22Rv1 (cell line): ENCODE measurements around the gene MLST8.

Experiments used
- ZFX ChIP-seq: fragments of 450-650 bp; IDR thresholded peaks from 2 replicates; pipeline ENCODE4 v1.6.1; 2017; ENCODE audit warnings: antibody characterized with exemption, borderline replicate concordance
- TF ChIP-seq, protein P1 (sequence below): fragments of 450-650 bp; IDR thresholded peaks from 2 replicates; pipeline ENCODE4 v1.5.1; 2017; ENCODE audit warnings: mild to moderate bottlenecking

DNA sequence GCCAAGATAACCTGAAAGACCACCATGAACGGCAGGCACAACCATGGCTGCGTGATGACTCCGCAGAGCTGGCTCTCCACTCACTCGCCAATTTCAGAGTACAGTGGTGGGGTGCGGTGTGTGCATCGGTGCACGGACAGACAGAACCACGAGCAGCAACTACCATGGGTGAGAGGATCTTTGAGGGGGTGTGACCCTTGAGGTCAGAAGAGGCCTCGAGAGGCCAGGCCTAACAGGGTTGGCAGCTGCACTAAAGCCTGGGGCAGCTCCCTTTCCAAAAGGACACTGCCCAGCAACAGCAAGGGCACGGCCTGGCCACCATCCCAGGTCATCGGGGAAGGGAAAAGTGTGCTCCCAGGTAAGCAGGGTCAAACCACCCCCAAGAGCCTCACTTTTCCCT lies 48.0 kb downstream of the MLST8 start:
- TF ChIP-seq, protein P1, sequence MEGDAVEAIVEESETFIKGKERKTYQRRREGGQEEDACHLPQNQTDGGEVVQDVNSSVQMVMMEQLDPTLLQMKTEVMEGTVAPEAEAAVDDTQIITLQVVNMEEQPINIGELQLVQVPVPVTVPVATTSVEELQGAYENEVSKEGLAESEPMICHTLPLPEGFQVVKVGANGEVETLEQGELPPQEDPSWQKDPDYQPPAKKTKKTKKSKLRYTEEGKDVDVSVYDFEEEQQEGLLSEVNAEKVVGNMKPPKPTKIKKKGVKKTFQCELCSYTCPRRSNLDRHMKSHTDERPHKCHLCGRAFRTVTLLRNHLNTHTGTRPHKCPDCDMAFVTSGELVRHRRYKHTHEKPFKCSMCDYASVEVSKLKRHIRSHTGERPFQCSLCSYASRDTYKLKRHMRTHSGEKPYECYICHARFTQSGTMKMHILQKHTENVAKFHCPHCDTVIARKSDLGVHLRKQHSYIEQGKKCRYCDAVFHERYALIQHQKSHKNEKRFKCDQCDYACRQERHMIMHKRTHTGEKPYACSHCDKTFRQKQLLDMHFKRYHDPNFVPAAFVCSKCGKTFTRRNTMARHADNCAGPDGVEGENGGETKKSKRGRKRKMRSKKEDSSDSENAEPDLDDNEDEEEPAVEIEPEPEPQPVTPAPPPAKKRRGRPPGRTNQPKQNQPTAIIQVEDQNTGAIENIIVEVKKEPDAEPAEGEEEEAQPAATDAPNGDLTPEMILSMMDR: no peak
- no peak for TF ChIP-seq ZFX
